ENCODE measurements around the gene GZF1. TPM values are rescaled to one million over a fixed set of nuclear protein-coding genes. Genes with fewer than 3 reads are reported as not detected.

The GZF1 gene
- total RNA-seq, 1 donor from 2014 or later, result 13.0 TPM

GRCh38 chr20:23369072-23369823 lies 7.3 kb downstream of the GZF1 start:
- DNase-seq (ENCODE audit: low spot score), result no peak

DNA sequence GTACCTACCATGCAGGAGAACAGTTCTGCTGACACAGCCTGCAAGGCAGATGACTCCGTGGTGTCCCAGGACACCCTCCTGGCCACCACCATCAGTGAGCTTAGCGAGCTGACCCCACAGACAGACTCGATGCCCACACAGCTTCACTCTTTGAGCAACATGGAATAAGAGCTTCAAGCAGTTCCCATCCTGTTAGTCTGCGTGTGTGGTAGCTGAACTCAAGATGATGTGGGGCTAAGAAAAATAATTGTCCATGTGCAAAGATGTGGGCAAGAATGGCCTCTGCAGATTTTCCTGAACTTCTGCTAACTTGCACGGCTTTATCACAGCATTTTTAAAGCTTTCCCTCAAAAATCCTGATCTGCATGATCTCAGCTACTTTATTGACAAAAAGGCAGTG lies 8.3 kb downstream of the GZF1 start:
- DNase-seq (ENCODE audit: low spot score), result no peak

- no peak for DNase-seq (ENCODE audit: low spot score)
Observed at GRCh38 chr20:23370873-23371272, 8.9 kb downstream of the GZF1 start.

DNA sequence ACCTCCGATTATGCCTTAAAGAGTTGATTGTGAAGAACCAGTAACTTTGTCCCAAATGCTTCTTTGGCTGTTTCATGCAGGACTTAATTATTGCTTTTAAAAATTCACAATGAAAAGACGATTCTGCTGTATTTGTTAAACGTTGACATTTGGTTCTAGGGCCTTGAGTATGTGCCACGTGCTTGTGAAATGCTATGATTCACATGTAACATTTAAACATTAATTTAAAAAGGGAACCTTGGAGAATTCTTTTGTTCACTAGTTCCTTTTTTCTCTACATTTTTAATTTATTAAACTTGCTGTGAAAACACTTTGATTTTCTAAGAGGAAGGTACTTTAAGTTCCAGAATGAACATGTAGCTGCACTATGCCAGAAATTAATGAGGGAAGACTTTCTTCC lies 9.5 kb downstream of the GZF1 start:
- no peak for DNase-seq (ENCODE audit: low spot score)

GRCh38 chr20:23374441-23374840 lies 12.5 kb downstream of the GZF1 start:
- no peak for DNase-seq (ENCODE audit: low spot score)

DNA sequence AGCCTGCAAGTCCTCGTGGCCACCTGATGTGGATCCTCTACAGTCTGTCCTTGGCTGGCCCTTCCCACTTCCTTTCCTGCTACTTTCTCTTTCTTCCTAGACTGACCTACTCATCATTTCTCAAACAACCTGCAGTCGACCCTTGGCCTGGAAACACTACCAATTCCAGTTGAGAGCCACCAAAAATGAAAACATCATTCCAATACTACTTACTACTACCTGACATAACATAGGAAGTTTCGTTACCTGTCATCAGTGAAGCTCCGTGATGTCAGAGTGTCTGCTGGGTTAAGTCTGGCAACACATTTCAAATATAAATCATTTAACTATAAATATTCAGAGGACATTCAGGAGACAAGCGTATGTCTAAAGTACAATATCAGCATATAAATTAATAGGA lies 13.8 kb downstream of the GZF1 start:
- no peak for DNase-seq (ENCODE audit: low spot score)

DNA sequence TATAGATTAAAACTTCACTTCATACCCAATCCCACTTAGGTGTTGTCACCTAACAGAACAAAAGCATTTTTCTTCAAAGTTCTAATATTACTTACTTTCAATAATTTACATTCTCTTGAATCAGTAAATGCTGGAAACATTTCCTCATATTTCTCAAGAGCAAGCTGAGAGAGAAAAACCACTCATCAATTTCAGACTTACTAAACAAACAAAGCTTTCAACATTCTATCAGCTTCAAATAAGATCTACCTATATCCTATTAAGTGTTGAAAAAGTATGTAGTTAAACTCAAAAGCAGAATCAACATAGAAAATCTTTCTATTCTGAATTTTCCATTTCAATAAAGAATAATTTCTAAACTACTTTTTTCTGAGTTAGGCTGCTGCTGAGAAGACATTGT lies 17.8 kb downstream of the GZF1 start:
- DNase-seq (ENCODE audit: low spot score), result no peak

DNA sequence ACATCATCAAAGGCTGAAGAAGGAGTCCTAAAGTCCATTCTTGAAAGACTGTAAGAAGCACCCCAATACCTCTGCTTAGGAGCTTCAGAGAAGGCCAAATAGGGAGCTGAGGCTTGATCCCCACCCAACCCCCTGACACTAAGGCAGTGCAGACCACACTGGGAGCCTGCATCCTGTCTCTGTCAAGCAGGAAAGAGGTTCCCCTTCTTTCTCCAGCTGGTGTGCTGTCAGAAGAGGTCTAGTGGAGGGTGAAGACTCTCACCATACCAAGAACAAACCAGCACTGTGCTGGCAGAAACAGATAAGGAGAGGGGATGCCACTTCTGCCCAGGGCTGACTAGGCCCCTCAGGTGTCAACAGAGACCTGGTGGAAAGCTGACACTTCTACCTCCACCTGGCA lies 19.9 kb downstream of the GZF1 start:
- no peak for DNase-seq (ENCODE audit: low spot score)

DNA sequence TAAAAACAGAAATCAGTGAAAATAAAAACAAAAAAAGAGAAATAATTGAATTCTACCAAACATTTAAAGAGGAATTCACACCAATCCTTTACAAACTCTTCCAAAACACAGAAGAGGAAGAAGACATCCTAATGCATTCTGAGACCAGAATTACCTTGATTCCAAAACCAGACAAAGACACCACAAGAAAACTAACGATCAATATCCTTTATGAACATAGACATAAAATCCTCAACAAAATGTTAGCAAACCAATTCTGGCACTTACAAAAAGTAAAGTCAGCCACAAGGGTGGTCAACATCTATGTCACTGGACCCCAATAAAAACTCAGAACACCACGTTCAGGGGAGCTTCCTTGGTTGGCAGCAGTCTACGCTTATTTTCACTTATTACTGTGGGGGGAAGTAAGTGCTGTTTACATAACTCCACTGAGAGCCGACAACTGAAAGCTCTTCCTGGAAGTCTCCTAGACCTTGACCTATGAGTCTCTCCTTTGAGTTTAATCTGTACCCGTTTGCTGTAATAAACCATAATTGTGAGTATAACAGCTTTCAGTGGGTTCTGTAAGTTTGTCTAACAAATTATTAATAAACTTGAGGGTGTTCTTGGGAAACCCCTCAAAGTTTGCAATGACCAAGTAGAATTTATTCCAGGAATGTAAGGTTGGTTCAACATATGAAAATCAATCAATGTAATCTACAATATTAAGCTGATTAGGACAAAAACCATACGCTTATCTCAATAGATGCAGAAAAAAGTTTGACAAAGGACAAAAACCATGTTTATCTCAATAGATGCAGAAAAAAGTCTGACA lies 24.5 kb downstream of the GZF1 start:
- no peak for DNase-seq (ENCODE audit: low spot score)

DNA sequence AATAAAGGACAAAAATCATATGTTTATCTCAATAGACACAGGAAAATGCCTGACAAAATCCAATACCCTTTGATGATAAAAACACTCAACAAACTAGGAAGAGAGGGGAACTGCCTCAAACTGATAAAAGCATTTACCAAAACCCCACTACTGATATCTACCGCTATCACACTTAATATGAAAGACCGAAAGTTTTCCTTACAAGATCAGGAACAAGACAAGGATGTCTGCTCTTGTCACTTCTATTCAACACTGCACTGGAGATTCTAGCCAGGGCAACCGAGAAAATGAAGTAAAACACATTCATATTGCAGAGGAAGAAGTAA lies 25.1 kb downstream of the GZF1 start:
- no peak for DNase-seq (ENCODE audit: low spot score)

GRCh38 chr20:23390091-23390774 lies 28.3 kb downstream of the GZF1 start:
- DNase-seq (ENCODE audit: low spot score), result no peak

- DNase-seq (ENCODE audit: low spot score), result no peak
Observed at GRCh38 chr20:23391707-23392310, 29.8 kb downstream of the GZF1 start.

DNA sequence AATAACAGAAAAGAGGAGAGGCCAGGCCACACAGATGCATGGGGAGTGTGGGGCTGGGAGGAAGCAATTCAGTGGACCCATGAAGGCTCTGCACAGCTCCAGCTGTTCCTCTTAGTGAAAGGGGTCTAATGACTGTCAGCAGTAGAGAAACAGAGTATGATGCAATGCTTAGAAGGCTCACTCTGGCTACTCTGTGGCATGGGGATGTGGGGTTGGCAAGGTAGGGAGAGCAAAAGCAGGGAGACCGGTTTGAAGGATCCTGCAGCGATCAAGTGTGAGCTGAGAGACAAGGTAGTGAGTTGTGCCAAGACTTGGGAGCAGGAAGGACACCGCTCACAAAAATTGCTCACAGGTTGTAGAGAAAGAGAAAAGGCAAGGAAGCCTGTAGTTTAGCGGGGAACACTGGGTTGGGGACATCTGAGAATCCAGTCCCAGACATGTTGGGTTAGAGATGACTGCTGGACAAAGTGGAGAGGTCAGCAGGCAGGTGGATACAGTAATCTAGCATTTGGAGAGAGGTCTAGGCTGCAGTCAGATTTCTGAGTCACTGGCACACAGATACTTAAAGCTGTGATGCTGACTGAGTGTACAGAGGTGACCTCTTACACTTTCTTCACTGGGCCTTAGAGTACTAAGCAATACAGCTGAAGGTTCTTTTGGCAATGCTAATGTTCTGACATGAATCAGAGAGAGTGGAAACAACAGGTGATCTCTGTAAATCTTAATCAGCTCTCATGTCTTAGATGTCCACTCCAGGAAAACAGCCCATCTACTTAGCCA lies 32.2 kb downstream of the GZF1 start:
- DNase-seq (ENCODE audit: low spot score), result no peak

GRCh38 chr20:23396950-23397627 lies 35.1 kb downstream of the GZF1 start:
- no peak for DNase-seq (ENCODE audit: low spot score)

DNA sequence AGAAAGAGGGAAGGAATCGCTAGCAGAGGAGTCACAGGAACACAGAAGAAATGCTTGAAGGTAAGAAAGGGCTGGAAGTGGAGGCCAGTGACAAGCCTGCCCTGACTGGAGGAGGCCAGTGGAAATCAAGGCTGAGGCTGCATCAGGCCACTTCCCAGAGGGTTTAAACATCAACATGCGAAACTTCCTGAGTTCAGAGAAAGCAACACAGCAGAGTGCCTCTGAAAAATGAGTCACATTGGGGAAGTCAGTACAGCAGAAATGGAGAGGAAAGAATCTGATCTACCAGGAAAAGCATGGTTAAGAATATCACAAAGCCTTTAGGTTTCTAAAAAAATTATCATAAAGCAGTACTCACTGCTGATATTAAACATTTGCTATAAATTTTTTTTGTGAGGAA lies 36.0 kb downstream of the GZF1 start:
- DNase-seq (ENCODE audit: low spot score), result no peak

GRCh38 chr20:23399568-23400241 lies 37.7 kb downstream of the GZF1 start:
- DNase-seq (ENCODE audit: low spot score), result no peak

GRCh38 chr20:23401051-23401450 lies 39.1 kb downstream of the GZF1 start:
- no peak for DNase-seq (ENCODE audit: low spot score)

DNA sequence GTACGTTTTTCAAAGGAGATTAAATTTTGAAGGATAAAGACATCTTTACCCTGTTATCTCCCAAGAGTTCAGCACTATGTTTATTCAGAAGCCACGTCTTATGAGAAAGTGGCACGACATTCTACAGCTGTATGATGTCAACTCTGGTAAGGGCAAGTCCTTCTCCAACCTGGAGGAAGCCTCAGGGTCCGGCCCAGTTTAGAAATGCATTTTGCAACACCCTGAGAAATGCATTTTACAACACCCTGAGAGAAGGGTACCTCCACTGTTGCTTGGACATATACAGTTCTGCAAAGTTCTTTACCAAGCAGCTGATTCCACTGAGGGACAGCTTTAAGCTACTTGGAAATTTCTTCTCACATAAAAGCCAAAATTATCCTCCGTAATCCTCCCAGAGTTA lies 41.8 kb downstream of the GZF1 start:
- no peak for DNase-seq (ENCODE audit: low spot score)

DNA sequence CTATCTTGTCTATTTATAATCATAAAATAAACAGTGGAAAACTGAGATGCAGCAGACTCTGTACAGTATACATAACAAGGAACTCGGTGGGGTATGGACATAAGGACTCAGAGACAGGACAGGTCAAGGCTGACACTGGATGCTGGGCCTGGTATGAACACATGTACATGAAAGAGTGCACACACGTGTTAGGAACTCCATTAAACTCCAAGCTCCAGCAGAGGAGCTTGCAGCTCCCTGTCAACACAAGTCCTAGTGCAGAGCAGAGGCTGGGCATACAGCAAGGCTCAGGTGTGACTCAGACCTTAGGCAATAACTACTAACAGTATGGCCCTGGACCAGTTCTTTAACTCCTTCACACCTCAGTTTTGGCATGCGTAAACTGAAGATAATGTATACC lies 42.2 kb downstream of the GZF1 start:
- no peak for DNase-seq (ENCODE audit: low spot score)

DNA sequence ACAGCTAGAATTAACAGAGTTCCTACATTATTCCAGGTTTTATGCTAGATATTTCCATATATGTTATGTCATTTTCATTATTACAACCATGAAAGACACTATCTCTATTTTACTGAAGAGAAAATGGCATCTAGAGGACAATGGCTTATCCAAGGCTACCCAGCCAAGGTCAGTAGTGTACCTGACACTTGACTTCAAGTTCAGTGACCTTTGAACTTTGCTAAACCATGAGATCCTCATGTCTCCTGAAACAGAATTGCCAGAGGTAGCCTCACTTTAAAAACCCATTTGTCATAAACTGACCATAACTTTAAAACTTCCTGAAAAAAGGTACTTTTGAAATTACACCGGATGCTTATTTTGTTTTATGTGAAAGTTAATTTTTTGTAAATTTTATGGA lies 44.9 kb downstream of the GZF1 start:
- no peak for DNase-seq (ENCODE audit: low spot score)
